Stomach (tissue), 9 donors: ENCODE results near the gene MYO18A. TPM values are rescaled to one million over a fixed set of nuclear protein-coding genes. Genes with fewer than 3 reads are reported as not detected.

Source experiments
- DNase-seq, 2 donors: peaks; one replicate each; pipeline versions ENCODE4 v3.0.0 to v3.0.0-alpha.2; 2013 to 2019
- H3K27ac ChIP-seq, 5 donors: fragments of 200-600 bp in 4 of 5; sonication (generic) in 4 of 5; one replicate each; pipeline ENCODE4 v1.5.1; 2013 to 2019; ENCODE audit warnings: mild to moderate bottlenecking in 1 of 5, moderate library complexity in 1 of 5
- H3K27me3 ChIP-seq, 3 donors: fragments of 200-600 bp; sonication (generic); one replicate each; pipeline ENCODE4 v1.5.1; 2017 to 2019; ENCODE audit warnings: mixed run types in 1 of 3
- H3K36me3 ChIP-seq, 4 donors: fragments of 200-600 bp; sonication (generic); 1 replicate in 3 of 4; 2 replicates in 1 of 4; pipeline ENCODE4 v1.5.1; 2016 to 2019
- H3K4me1 ChIP-seq, 4 donors: fragments of 200-600 bp; sonication (generic); one replicate each; pipeline ENCODE4 v1.5.1; 2016 to 2019
- H3K4me3 ChIP-seq, 4 donors: fragments of 200-600 bp; sonication (generic) in 3 of 4; one replicate each; pipeline ENCODE4 v1.5.1; 2016 to 2019; ENCODE audit warnings: mild to moderate bottlenecking in 1 of 4
- H3K9me3 ChIP-seq, 4 donors: fragments of 200-600 bp; sonication (generic); one replicate each; pipeline ENCODE4 v1.5.1; 2016 to 2019
- CTCF ChIP-seq, 7 experiments: fragments of 450-650 bp in 4 of 7; fragments of 200-600 bp in 3 of 7; sonication (generic) in 3 of 7; IDR thresholded peaks; one replicate each; pipeline ENCODE4 v1.5.1; 2016 to 2019; ENCODE audit warnings: antibody characterized with exemption in 7 of 7, control low read depth in 2 of 7, mild to moderate bottlenecking in 1 of 7
- EP300 ChIP-seq: sonication (generic); formaldehyde crosslinking; IDR thresholded peaks from one replicate; pipeline ENCODE4 v1.6.1; 2017; ENCODE audit warnings: antibody characterized with exemption
- POLR2A ChIP-seq, 4 donors: fragments of 450-650 bp; IDR thresholded peaks; one replicate each; pipeline ENCODE4 v1.6.1; 2016; ENCODE audit warnings: antibody characterized with exemption in 4 of 4, control low read depth in 2 of 4, mild to moderate bottlenecking in 1 of 4, moderate library complexity in 1 of 4
- POLR2AphosphoS5 ChIP-seq, 3 donors: sonication (generic); formaldehyde crosslinking; IDR thresholded peaks; one replicate each; pipeline ENCODE4 v1.6.1; 2016; ENCODE audit warnings: antibody characterized with exemption in 3 of 3
- WGBS, 5 donors: extraction: QIAGEN DNeasy Blood & Tissue Kit in 3 of 5; methylation state at CpG; one replicate each; pipeline versions ENCODE4 v1.1.5 to v1.1.7; 2013 to 2018; 5-methylcytosine and 5-hydroxymethylcytosine counted together
- intact Hi-C: fragments of 100-400 bp; cut with DNase I; formaldehyde crosslinking; loops from one replicate; pipeline ENCODE4 v1.15.1; 2023; ENCODE audit warnings: low total_unique reads
- polyA plus RNA-seq, 3 donors: library from polyadenylated mRNA; stranded (reverse); fragments of 200-250 nt; gene quantifications; one replicate each; pipeline ENCODE4 v1.2.3, GENCODE V29; 2013
- total RNA-seq, 5 donors: library from RNA; depleted of rRNA; stranded (reverse); fragments of >200 nt; gene quantifications; one replicate each; pipeline versions ENCODE4 v1.1.0 to v1.2.3, GENCODE V29; 2014 to 2016
- donor health status: healthy with polysubstance abuse.
- donor health status: Bipolar disorder and iron deficiency.
- donor health status: healthy.

Gene MYO18A
- total and polyA plus RNA-seq, 8 donors: 16.5 to 305 (median 55.5) TPM

GRCh38 chr17:29031488-29031887 is 148.7 kb downstream of the MYO18A start:
- 40 to 54% (median 48%) methylated on average over 5 of the region's 5 CpGs for WGBS, 5 donors
- Histone ChIP-seq H3K9me3 (peaks cover 0 to 26% (median 18%) of the 10 kb centered on the region in 4 donors), H3K36me3 (no peaks in the 10 kb centered on the region), H3K4me3 (no peak overlapping the region), H3K4me1 (no peaks in the 10 kb centered on the region), H3K27ac (no peak overlapping the region), H3K27me3 (peaks cover 0 to 63% (median 19%) of the 10 kb centered on the region in 3 donors)
- TF ChIP-seq POLR2A (IDR thresholded peaks at IDR 0.05): no peak
- TF ChIP-seq CTCF (IDR thresholded peaks at IDR 0.05): no peak
- TF ChIP-seq EP300: no peak
- no peak for TF ChIP-seq POLR2AphosphoS5 (IDR thresholded peaks at IDR 0.05)
- DNase-seq: no peak
- intact Hi-C loops: no loop called here

GRCh38 chr17:29024316-29024952 is 155.8 kb downstream of the MYO18A start:
- intact Hi-C loops: no loop called here
- TF ChIP-seq EP300 (no peak), POLR2A (IDR thresholded peaks at IDR 0.05) (no peak), CTCF (IDR thresholded peaks at IDR 0.05) (no peak), POLR2AphosphoS5 (IDR thresholded peaks at IDR 0.05) (no peak)

GRCh38 chr17:29022074-29022473 is 158.1 kb downstream of the MYO18A start:
- H3K4me1 ChIP-seq: peaks cover 7 to 12% (median 9%) of the 10 kb centered on the region in 4 donors
- peaks cover 0 to 64% (median 45%) of the 10 kb centered on the region in 3 donors for H3K27me3 ChIP-seq
- H3K36me3 ChIP-seq: no peaks in the 10 kb centered on the region
- WGBS, 5 donors: 84 to 91% (median 88%) methylated on average over 7 of the region's 7 CpGs
- TF ChIP-seq CTCF (IDR thresholded peaks at IDR 0.05) (no peak), EP300 (no peak)
- no peak overlapping the region for H3K4me3 ChIP-seq
- H3K9me3 ChIP-seq: no peaks in the 10 kb centered on the region
- no peak overlapping the region for H3K27ac ChIP-seq
- intact Hi-C loops: no loop called here
- no peak for DNase-seq

More at GRCh38 chr17:29024316-29024952, 155.8 kb downstream of the MYO18A start:
- Histone ChIP-seq H3K27me3 (peaks cover 0 to 56% (median 28%) of the 10 kb centered on the region in 3 donors), H3K4me3 (no peak overlapping the region), H3K27ac (no peak overlapping the region), H3K9me3 (no peaks in the 10 kb centered on the region), H3K4me1 (peaks cover 6 to 11% (median 9%) of the 10 kb centered on the region in 4 donors), H3K36me3 (no peaks in the 10 kb centered on the region)
- no peak for DNase-seq
- WGBS, 5 donors: 58 to 70% (median 64%) methylated on average over 6 of the region's 6 CpGs

GRCh38 chr17:29021226-29021625 is 159.0 kb downstream of the MYO18A start:
- intact Hi-C loops: no loop called here
- H3K27me3 ChIP-seq: peaks cover 0 to 70% (median 48%) of the 10 kb centered on the region in 3 donors
- TF ChIP-seq EP300: no peak
- TF ChIP-seq POLR2A (IDR thresholded peaks at IDR 0.05): no peak
- TF ChIP-seq POLR2AphosphoS5 (IDR thresholded peaks at IDR 0.05): no peak
- no peak for TF ChIP-seq CTCF (IDR thresholded peaks at IDR 0.05)
- no peaks in the 10 kb centered on the region for H3K36me3 ChIP-seq
- 67 to 75% (median 71%) methylated on average over 7 of the region's 7 CpGs for WGBS, 5 donors
- peaks cover 7 to 12% (median 9%) of the 10 kb centered on the region in 4 donors for H3K4me1 ChIP-seq
- H3K27ac ChIP-seq: no peak overlapping the region
- no peak overlapping the region for H3K4me3 ChIP-seq
- no peaks in the 10 kb centered on the region for H3K9me3 ChIP-seq
- DNase-seq: no peak

Other genes starting within 250 kb of the MYO18A start
- gene PHF12, start 228.9 kb downstream of the MYO18A start, total RNA-seq: 100 to 1,000 TPM in 1 of 5 donors, 10 to 100 TPM in 4; 23.2 to 206 (median 48.5) TPM
- 1 to 10 TPM; 8.3 to 9.8 (median 8.6) TPM for gene PHF12, start 228.9 kb downstream of the MYO18A start, polyA plus RNA-seq
- 10 to 100 TPM in 1 of 5 donors, 1 to 10 TPM in 1, under 1 TPM in 2, not detected in 1; under 0.01 to 21.4 (median 1.4) TPM for gene SEZ6, start 174.4 kb downstream of the MYO18A start, total RNA-seq
- under 1 TPM in 2 of 3 donors, not detected in 1; 0.05 to 0.19 TPM for gene SEZ6, start 174.4 kb downstream of the MYO18A start, polyA plus RNA-seq
- gene PIPOX, start 137.3 kb downstream of the MYO18A start, total RNA-seq: 10 to 100 TPM in 1 of 5 donors, 1 to 10 TPM in 3, not detected in 1; 1.8 to 13.8 (median 5.2) TPM
- gene PIPOX, start 137.3 kb downstream of the MYO18A start, polyA plus RNA-seq: under 1 TPM; 0.31 to 0.70 (median 0.50) TPM
- gene CRYBA1, start 66.5 kb upstream of the MYO18A start, total RNA-seq: not detected
- not detected for gene CRYBA1, start 66.5 kb upstream of the MYO18A start, polyA plus RNA-seq
- 100 to 1,000 TPM in 1 of 5 donors, 10 to 100 TPM in 4; 22.0 to 151 (median 39.7) TPM for gene NUFIP2, start 113.8 kb upstream of the MYO18A start, total RNA-seq
- 1 to 10 TPM; 5.6 to 6.9 (median 6.1) TPM for gene NUFIP2, start 113.8 kb upstream of the MYO18A start, polyA plus RNA-seq
- 100 to 1,000 TPM in 2 of 5 donors, 10 to 100 TPM in 3; 39.3 to 230 (median 56.0) TPM for gene TAOK1, start 210.0 kb upstream of the MYO18A start, total RNA-seq
- gene TAOK1, start 210.0 kb upstream of the MYO18A start, polyA plus RNA-seq: 1 to 10 TPM; 4.4 to 6.4 (median 5.7) TPM